ENCODE measurements around the gene ACTL7A.
A peak's percentile ranks its signal among the peaks of the same experiment; 100 is the strongest.

Gene ACTL7A

DNA sequence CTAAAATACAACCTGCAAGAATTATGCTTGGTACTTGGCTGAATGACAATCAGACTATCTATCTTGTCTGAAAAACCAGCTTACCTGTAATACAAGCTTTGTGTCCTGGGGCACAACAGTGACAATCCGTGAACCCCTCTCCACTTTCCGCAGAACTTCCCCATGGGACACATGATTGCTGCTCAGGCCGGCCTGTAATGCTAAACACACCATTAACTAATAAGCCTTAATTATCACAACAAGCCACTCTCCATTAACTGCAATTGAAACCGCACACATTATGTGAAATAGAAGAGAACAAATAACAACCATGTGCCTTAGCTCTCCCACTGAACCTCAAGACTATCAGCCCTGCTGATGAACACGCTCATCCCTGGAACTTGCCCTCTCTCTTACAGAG lies 38.1 kb downstream of the ACTL7A start:
- Histone ChIP-seq H3K9me3 (ENCODE audit: control insufficient read depth, insufficient read depth, low read depth, low read length) (no peaks in the 10 kb centered on the region), H3K4me1 (ENCODE audit: control insufficient read depth, insufficient read depth, low read length) (no peaks in the 10 kb centered on the region; the same call in 1 of the 2 replicates), H3K36me3 (ENCODE audit: control insufficient read depth in 2 of 2, insufficient read depth in 1 of 2, low read length in 2 of 2) (peaks cover 27 to 97% of the 10 kb centered on the region in 2 experiments), H3K4me3 (ENCODE audit: low read depth, low read length) (no peak overlapping the region), H3K27ac (ENCODE audit: extremely low read depth, low read depth, low read length) (no peak overlapping the region)
- no peak for TF ChIP-seq ZNF214 (tag by site-specific recombination; IDR thresholded peaks at IDR 0.05; ENCODE audit: borderline replicate concordance)
- no peak for TF ChIP-seq ZNF324 (tag by site-specific recombination; IDR thresholded peaks at IDR 0.05)
- TF ChIP-seq ZNF140 (tag by site-specific recombination; IDR thresholded peaks at IDR 0.05), result no peak
- no peak for TF ChIP-seq ZNF202 (tag by site-specific recombination; IDR thresholded peaks at IDR 0.05; ENCODE audit: borderline replicate concordance)
- TF ChIP-seq ZSCAN18 (tag by site-specific recombination; IDR thresholded peaks at IDR 0.05), result no peak
- TF ChIP-seq, protein P1, sequence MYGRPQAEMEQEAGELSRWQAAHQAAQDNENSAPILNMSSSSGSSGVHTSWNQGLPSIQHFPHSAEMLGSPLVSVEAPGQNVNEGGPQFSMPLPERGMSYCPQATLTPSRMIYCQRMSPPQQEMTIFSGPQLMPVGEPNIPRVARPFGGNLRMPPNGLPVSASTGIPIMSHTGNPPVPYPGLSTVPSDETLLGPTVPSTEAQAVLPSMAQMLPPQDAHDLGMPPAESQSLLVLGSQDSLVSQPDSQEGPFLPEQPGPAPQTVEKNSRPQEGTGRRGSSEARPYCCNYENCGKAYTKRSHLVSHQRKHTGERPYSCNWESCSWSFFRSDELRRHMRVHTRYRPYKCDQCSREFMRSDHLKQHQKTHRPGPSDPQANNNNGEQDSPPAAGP (tag by site-specific recombination; IDR thresholded peaks at IDR 0.05), result no peak
- no peak for TF ChIP-seq ZBTB48 (tag by site-specific recombination; IDR thresholded peaks at IDR 0.05)
- TF ChIP-seq ZNF155 (tag by site-specific recombination; IDR thresholded peaks at IDR 0.05), result no peak
- no peak for TF ChIP-seq ZNF585B (tag by site-specific recombination; IDR thresholded peaks at IDR 0.05)
- TF ChIP-seq TRIM28 (IDR thresholded peaks at IDR 0.05; ENCODE audit: borderline replicate concordance, low read length), result no peak
- no peak for TF ChIP-seq GLIS2 (tag by site-specific recombination; IDR thresholded peaks at IDR 0.05)
- TF ChIP-seq HOXD13 (CRISPR knock-in tag; IDR thresholded peaks at IDR 0.05; ENCODE audit: borderline replicate concordance), result no peak
- TF ChIP-seq, protein P2, sequence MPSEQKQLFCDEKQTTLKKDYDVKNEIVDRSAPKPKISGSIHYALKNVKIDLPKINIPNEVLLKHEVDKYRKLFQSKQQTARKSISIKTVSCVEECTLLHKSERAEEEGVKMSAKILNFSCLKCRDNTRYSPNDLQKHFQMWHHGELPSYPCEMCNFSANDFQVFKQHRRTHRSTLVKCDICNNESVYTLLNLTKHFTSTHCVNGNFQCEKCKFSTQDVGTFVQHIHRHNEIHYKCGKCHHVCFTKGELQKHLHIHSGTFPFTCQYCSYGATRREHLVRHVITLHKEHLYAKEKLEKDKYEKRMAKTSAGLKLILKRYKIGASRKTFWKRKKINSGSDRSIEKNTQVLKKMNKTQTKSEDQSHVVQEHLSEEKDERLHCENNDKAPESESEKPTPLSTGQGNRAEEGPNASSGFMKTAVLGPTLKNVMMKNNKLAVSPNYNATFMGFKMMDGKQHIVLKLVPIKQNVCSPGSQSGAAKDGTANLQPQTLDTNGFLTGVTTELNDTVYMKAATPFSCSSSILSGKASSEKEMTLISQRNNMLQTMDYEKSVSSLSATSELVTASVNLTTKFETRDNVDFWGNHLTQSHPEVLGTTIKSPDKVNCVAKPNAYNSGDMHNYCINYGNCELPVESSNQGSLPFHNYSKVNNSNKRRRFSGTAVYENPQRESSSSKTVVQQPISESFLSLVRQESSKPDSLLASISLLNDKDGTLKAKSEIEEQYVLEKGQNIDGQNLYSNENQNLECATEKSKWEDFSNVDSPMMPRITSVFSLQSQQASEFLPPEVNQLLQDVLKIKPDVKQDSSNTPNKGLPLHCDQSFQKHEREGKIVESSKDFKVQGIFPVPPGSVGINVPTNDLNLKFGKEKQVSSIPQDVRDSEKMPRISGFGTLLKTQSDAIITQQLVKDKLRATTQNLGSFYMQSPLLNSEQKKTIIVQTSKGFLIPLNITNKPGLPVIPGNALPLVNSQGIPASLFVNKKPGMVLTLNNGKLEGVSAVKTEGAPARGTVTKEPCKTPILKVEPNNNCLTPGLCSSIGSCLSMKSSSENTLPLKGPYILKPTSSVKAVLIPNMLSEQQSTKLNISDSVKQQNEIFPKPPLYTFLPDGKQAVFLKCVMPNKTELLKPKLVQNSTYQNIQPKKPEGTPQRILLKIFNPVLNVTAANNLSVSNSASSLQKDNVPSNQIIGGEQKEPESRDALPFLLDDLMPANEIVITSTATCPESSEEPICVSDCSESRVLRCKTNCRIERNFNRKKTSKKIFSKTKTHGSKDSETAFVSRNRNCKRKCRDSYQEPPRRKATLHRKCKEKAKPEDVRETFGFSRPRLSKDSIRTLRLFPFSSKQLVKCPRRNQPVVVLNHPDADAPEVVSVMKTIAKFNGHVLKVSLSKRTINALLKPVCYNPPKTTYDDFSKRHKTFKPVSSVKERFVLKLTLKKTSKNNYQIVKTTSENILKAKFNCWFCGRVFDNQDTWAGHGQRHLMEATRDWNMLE (tag by site-specific recombination; conservative IDR thresholded peaks at IDR 0.05; ENCODE audit: low read depth), result no peak
- CTCF ChIA-PET, result interaction anchor here (0.6 to 1.5 kb wide), 7 partner anchors 13 to 1478 kb away, joined by 3 to 5 read pairs (median 3); no protein-coding TSS in a partner anchor
- POLR2A ChIA-PET, result no interaction called here

- peaks cover 18 to 96% of the 10 kb centered on the region in 2 experiments for H3K36me3 ChIP-seq (ENCODE audit: control insufficient read depth in 2 of 2, insufficient read depth in 1 of 2, low read length in 2 of 2)
- no peaks in the 10 kb centered on the region; the same call in 1 of the 2 replicates for H3K4me1 ChIP-seq (ENCODE audit: control insufficient read depth, insufficient read depth, low read length)
- ChIA-PET CTCF (interaction anchor here (0.6 kb wide), 2 partner anchors 140 to 1811 kb away, joined by 3 to 4 read pairs; no protein-coding TSS in a partner anchor), POLR2A (no interaction called here)
- H3K9me3 ChIP-seq (ENCODE audit: control insufficient read depth, insufficient read depth, low read depth, low read length), result no peaks in the 10 kb centered on the region
- no peak overlapping the region for H3K27ac ChIP-seq (ENCODE audit: extremely low read depth, low read depth, low read length)
- H3K4me3 ChIP-seq (ENCODE audit: low read depth, low read length), result no peak overlapping the region
- no peak for TF ChIP-seq WT1 (tag by site-specific recombination; IDR thresholded peaks at IDR 0.05)
- TF ChIP-seq ZNF10 (tag by site-specific recombination; IDR thresholded peaks at IDR 0.05), result peak; percentile 29; the same call in 1 of the 2 replicates
- no peak for TF ChIP-seq ZNF776 (tag by site-specific recombination; IDR thresholded peaks at IDR 0.05; ENCODE audit: borderline replicate concordance)
- TF ChIP-seq ZNF777 (tag by site-specific recombination; IDR thresholded peaks at IDR 0.05; ENCODE audit: borderline replicate concordance), result no peak
- TF ChIP-seq REST (tag by site-specific recombination; IDR thresholded peaks at IDR 0.05), result no peak
- no peak for TF ChIP-seq ZNF514 (tag by site-specific recombination; IDR thresholded peaks at IDR 0.05)
- peak; percentile 82 for TF ChIP-seq ZNF629 (tag by site-specific recombination; IDR thresholded peaks at IDR 0.05)
- 0 out of 2 replicates have a peak, but pooled peaks have one; percentile 18 for TF ChIP-seq OSR2 (tag by site-specific recombination; IDR thresholded peaks at IDR 0.05)
Measured at GRCh38 chr9:108903420-108904103, 41.5 kb downstream of the ACTL7A start.

Data from HEK293 (cell line).